GM23248 (cell line): ENCODE data around the gene ZNF606.

Experiments used
- EZH2 ChIP-seq: fragments of 200-600 bp; sonication (generic); IDR thresholded peaks from 2 replicates; pipeline ENCODE4 v1.6.1; 2018; ENCODE audit warnings: antibody characterized with exemption, mild to moderate bottlenecking; ENCODE audit not compliant: insufficient read depth, poor library complexity, severe bottlenecking
- EZH2phosphoT487 ChIP-seq: fragments of 200-600 bp; sonication (generic); IDR thresholded peaks from 2 replicates; pipeline ENCODE4 v1.6.1; 2018; ENCODE audit warnings: antibody characterized with exemption, moderate library complexity, mild to moderate bottlenecking, low read depth; ENCODE audit not compliant: insufficient read depth

DNA sequence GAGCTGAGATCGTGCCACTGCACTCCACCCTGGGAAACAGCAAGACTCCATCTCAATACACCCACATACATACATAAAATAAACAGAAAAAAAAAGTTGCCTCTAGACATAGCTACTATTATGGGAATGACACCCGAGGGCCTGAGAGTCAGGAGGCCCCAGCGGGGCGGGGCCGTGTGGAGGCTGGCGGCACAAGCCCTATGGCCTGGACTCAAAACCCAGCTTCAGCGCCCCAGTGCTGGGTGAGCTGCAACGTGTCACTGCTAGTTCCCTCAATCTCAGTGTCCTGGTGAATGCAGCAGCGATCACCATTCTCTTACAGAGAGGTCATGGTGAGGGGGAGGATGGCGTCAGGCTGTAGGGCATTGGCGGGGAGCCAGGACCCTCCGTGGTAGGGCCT is 22.0 kb upstream of the ZNF606 start:
- no peak for TF ChIP-seq EZH2
- no peak for TF ChIP-seq EZH2phosphoT487
